Articular chondrocyte of knee joint (primary cell): ENCODE data around the gene MBLAC2. TPM values are rescaled to one million over a fixed set of nuclear protein-coding genes. Genes with fewer than 3 reads are reported as not detected.

Experiments
- total RNA-seq: library from RNA; depleted of rRNA; stranded (reverse); fragments of >200 nt; gene quantifications from 2 replicates; pipeline ENCODE4 v1.2.3, GENCODE V29; 2012

The MBLAC2 gene
- 7.0 and 8.6 TPM in 2 replicates for total RNA-seq

DNA sequence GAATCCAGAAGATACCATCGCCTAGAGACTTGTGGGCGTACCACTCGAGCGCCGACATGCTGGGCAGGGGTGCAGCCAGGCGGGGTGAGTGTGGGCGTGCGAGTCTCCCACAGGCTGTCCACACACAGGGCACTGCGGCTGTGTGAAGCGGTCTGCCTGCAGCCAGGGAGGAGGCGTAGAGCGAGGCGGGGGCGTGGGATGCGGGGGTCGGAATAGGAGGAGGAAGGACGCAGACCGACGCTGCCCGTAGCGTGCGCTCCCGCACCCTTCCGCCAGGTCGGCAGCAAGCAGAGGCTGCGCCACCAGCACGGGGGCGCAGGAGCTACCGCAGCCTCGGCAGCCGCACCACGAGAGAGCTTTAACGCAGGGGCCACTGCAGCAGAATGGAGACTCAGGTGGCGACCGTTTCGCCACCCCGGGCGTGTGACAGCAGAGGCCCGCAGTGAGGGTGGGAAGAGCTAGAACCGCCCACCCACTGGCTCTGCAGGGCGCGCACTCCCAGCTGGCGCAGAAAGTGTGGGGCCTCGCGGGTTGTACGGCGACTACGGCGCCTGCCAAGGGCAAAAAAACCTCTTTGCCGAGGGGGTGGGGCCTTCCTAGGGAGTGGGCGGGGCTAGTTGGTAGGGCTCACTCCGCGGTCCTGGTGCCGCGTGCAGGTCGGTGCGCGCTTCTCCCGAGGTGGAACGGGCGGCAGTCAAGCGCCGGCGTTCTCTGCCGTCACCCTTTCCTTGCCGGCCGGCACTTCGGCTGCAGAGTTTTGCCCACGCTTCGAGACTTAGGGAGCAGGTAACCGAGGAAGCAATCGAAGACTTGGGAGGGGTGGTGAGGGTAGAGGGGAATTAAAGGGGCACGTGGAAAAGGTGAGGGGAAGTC lies at the start of gene MBLAC2, which contains the start of gene POLR3G:
TSS of gene MBLAC2 (minus strand) at position 537 of the 873 bp plus-strand sequence. CDS start at position 58, 479 bp downstream.
TSS of gene POLR3G (plus strand) at position 630 of the 873 bp plus-strand sequence. CDS start 10,704 bp downstream, outside the sequence.

GRCh38 chr5:90409318-90410177 lies 65.0 kb downstream of the MBLAC2 start, which contains the start of gene CETN3:
Gene CETN3 (minus strand): TSS chr5:90409756. CDS start chr5:90409661, 95 bp downstream.

Other genes with a start within 250 kb of the MBLAC2 start
- gene CETN3, start 65.0 kb downstream of the MBLAC2 start, total RNA-seq: 10.2 and 12.3 TPM in 2 replicates
- gene POLR3G, start 93 bp upstream of the MBLAC2 start, total RNA-seq: 6.9 and 12.1 TPM in 2 replicates
- gene LYSMD3, start 54.8 kb upstream of the MBLAC2 start, total RNA-seq: 32.8 and 38.6 TPM in 2 replicates
- 0.13 and 1.1 TPM in 2 replicates for gene ADGRV1, start 84.0 kb upstream of the MBLAC2 start, total RNA-seq